HPDE6-E6E7 (cell line): ENCODE results near the gene GIN1.

ENCODE experiments used
- DNase-seq: peaks from one replicate; pipeline ENCODE4 v3.0.0; 2011; ENCODE audit warnings: missing footprints; ENCODE audit errors: extremely low spot score

Gene GIN1

GRCh38 chr5:103036601-103037000 is 83.3 kb downstream of the GIN1 start:
- DNase-seq = no peak
